ENCODE measurements around the gene LRMDA.

The LRMDA gene

DNA sequence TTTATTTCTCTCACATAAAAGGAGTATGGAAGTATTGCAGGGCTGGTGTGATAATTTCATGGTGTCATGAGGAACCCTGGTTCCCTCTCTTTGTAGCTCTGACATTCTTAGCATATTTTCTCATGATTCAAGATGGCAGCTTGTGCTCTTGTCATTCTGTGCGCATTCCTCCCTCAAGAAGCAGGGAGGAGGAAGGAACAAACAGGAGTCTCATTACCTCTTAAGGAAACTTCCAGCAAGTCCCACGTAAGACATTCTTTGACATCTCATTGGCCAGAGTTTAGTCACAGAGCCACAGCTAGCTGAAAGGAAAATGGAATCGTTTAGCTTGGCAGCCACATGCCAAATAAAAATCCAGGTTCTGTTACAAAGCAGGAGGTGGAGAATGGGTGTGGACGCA, 546.8 kb downstream of the LRMDA start:
- DNase-seq, result no peak

DNA sequence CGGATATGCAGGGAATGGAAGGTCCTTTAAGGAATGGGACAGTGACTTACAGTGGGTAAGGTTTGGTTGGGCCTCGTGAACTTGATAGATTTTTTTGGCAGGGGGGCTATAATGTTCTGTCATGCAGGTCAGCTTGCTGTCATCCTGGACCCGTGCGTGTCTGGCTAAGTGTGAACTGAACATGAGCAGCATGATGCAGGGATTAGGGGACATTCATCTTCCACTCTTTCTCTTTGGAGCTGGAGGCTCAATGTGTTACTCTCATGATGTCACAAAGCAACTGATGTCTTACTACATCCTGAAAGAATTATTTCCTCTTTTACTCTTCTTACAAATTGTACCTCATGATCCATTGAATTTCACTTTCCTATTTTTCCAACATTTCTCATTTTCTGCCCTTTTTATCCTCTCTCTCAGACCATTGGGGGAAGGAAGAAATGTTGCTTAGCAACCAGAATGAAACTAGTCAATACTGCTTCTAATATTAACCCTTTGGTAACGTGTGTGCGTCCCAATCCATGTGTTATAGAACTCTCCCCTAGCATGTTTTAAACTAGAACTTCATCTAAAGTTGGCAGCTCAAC, 549.1 kb downstream of the LRMDA start:
- DNase-seq, result no peak

DNA sequence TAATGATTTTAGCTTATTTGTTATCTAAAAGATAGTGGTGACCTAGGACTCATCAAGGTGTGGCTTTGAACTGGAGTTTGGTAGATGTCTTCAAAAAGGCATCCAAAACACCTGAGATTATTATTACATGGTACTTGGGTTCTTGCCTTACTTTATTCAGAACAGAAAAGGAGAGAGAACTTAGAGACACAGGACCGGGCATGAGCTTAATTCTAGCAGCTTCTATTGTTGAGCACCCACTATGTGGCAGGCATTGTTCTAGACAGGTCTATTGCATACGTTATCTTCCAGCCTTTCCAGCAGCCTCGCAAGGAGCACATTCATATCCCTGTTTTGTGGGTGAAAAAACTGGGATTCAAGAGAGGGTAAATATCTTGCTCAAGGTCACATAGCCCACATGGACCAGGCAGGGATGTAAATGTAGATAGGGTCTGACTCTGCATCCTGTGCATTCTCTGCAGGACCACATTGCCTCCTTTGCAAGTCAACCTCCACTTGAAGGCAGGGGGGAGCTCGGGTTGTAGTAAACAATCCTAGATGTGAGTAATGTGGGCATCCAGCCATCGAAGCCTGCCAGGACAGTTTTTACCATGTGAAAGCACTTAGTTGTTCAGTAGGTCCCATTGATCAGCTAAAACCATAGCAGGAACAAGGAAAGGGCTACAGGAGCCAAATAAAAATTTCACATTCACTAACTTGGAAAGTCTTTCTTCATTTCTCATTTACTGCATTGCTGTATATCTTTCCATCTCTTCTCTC, 551.4 kb downstream of the LRMDA start:
- DNase-seq, result no peak

DNA sequence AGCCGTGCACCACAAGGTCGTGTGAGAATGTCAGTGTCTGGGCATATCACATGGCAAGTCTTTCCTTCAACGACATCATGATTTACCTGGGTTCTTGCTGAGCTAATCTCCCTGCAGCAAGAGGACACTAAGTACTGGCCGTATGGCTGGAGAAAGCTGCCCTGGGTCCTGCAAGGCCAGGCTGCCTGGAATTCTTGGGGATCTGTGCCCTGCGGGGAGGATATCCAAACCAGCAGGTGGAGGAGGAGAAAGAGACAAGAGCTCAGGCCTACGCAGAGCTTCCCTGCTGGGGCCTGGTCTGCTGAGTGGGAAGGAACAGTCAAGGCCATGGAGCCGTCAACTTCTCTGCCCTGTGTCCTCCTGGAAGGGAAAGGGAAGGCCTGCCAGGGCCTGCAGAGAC, 552.6 kb downstream of the LRMDA start:
- no peak for DNase-seq

DNA sequence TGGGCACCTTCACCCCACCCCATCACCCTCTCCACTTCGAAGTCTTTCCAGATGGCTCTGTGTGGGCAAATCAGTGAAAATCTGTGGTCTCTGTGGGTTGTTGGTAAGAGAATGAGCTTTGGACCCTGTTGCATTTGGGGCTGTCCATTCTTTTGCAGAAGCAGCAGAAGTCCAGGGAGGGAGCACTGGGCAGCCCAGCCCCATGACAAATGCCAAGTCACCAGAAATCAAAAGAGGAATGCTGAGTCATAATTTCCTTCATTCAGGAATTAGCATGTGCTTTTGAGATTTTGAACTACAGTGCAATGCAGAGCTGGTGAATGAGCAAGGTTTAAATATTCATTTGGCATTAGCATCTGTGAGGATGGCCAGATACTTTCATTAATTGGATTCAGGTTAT, 556.2 kb downstream of the LRMDA start:
- no peak for DNase-seq

DNA sequence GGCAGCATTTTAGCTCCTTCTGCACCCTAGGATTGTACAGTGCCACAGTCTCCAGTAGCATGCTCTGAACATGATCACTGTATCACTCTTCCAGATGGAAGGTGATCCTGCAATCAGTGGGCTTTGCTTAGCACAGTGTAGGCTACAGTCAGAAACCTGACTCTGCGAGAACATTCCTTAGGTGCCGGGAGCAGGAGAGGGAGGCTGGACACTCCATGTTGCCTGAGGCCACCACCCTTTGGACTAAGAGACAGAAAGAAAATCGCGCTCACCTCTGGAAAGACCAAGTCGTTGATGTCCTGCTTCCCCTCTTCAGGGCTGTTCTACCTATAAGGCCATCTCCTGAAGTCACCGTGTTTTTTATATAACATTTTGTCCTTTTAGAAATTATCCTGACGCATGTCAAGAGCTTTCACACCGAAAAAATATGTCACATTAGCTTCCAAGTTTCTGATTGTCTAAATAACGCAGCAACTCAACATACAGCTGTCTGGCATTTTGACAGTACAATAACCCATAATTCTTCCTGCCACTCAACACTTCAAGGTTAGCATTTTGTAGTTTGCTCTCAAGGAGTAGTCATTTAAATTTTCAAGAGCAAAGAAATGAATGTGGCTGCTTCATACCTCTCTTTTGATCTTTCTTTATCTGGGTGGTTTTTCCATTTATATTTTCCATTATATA, 563.1 kb downstream of the LRMDA start:
- DNase-seq, result no peak

GRCh38 chr10:75995041-75995430, 563.6 kb downstream of the LRMDA start:
- DNase-seq, result no peak

DNA sequence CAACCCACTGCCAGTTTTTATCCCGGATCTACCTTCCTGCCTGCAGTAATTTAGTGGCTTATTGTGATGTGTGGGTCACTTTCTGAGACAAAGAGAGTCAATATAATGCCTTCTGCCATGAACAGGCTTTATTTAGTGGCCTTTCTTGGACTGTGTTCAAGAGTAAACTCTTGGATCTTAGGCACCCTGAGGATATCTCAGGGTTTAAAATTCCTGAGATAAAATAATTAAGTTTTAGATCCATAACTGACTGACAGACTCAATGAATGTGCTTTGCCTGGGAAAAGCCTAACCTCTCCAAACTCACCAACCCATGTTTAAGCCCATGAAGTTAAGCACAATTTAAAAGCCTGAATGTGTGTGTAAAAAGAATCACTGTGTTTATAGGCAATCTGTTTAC, 564.3 kb downstream of the LRMDA start:
- DNase-seq, result no peak

DNA sequence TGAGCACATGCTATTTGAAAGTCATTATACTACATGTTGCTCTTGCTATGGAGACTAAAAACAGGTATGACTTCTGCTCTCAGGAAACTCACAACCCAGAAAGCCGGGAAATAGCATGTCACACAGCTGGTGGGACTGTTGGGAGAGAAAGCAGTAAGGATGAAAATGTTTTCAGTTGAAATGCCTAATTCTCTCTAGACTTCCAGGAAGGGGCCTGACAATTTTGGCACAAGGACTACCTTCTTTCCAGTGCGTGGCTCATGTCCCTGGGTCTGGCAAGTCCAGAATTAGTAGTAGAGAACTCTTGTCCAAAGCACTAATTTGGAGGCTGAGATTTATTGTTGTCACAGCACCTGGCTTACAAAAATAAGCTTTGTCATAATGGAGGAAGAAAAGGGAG, 567.6 kb downstream of the LRMDA start:
- DNase-seq, result no peak

- no peak for DNase-seq
Observed at GRCh38 chr10:75999515-76000209, 568.2 kb downstream of the LRMDA start.

DNA sequence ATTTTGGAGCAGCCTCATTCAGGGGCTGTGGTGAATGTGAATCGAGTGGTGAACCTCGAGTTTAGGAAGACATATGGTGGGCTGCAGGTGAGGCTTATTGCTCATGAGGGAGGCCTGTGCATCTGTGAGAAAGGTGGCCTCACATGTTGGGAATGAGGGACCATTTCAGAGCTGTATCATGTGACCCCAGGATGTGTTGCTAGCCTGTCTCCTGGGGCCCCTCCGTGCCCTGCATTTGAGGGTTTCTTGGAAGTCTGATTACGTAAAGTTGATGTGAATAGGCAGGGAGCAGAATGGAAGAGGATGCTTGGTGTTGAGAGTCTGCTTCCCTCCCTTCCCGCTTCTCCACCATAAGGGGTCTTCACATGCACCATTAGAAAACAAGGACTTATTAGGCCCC, 569.1 kb downstream of the LRMDA start:
- no peak for DNase-seq

DNA sequence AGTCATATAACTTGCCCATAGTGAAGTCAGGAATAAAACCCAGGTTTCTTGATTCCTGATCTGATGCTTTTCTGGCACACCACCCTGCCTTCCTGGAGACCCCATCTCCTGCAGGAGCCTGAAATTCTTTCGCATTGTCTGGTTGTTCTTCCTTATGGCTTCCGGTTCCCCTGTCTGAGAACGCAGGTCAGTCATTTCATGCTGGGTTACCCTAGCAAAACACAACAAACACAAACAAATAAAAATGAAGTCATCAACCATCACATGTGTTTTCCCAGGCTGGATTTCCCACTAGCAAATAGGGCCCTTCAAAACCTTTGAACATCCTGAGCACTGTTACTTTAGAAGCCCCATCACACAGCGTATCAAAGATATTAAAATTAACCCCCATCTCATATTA, 569.6 kb downstream of the LRMDA start:
- no peak for DNase-seq

- DNase-seq, result no peak
Observed at GRCh38 chr10:76001461-76001860, 570.0 kb downstream of the LRMDA start.

GRCh38 chr10:76002262-76002854, 570.9 kb downstream of the LRMDA start:
- no peak for DNase-seq

DNA sequence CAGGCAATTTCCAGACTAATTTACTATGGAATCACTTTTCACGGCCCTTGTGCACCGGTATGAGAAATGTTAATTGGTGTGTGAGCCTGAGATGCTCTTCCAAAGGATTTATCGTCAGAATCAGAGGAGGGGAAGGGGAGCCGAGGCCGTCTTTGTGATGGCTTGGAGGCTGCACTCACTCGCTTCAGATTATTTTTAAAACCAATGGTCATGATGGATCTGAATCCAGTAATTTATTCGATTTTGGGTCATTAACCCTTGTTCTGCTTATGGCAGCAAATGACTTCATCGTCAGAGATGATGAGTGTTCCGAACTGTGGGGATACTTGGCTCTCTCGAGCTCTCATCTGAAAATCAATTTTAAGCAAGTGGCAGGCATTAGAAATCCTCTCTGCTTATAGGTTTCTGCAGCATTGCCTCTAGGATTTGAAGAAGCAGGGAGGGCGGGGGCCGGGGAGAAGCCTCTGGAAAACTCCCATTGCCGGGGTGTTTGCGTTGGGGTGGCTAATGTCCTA, 576.3 kb downstream of the LRMDA start:
- no peak for DNase-seq

DNA sequence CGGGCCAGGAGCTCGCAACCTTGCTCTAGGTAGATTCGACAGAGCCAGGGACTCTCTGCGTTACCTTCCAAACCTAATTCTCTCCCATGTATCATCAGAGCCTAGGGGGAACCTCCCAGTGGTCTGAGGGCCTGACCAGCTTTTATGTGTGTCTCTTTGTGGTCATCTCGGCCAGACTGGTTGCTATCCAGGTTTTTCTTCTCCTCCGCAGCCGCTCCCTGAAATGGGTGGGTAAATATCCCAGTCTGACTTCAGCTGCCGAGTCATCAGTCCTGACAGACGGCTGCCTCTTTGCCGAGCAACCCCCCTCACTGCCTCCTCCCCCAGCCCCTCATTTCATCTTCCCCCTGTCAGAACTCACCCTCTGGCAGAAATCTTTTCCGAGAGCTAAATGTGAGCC, 578.1 kb downstream of the LRMDA start:
- DNase-seq, result no peak

DNA sequence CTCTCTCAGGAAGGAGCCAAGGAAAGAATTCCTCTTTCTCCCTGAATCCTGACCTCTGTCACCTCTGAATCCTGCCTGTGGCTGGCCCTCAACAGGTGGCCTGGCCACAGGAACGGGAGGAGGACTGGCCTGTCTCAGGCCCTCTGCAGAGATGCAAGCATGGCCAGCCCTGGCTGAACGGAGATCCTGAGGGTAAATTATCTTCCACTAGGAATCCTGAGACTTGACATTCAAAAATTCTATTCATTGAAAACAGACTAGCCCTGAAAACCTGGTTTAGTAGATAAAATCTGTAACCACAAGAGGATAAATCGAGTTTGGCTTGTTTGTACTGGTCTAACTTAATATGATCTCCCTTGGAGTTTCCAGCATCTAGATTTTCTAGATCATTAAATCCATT, 579.3 kb downstream of the LRMDA start:
- DNase-seq, result no peak

- no peak for DNase-seq
Observed at GRCh38 chr10:76012716-76013327, 581.4 kb downstream of the LRMDA start.

DNA sequence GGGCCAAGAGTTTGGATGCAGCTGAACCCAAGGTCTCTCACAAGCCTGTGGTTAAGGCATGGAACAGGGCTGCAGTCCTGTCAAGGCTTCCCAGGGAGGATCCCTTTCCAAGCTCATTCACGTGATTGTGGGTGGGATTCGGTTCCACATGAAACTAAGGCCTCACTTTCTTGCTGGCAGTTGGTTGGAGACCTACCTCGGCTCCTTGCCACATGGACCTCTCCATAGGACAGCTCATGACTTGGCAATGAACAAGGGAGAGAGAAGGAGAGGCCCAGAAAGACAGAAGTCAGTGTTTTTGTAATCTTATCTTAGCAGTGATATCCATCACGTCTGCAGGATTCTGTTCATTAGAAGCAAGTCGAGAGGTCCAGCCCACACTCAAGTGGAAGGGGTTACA, 583.8 kb downstream of the LRMDA start:
- DNase-seq, result no peak

DNA sequence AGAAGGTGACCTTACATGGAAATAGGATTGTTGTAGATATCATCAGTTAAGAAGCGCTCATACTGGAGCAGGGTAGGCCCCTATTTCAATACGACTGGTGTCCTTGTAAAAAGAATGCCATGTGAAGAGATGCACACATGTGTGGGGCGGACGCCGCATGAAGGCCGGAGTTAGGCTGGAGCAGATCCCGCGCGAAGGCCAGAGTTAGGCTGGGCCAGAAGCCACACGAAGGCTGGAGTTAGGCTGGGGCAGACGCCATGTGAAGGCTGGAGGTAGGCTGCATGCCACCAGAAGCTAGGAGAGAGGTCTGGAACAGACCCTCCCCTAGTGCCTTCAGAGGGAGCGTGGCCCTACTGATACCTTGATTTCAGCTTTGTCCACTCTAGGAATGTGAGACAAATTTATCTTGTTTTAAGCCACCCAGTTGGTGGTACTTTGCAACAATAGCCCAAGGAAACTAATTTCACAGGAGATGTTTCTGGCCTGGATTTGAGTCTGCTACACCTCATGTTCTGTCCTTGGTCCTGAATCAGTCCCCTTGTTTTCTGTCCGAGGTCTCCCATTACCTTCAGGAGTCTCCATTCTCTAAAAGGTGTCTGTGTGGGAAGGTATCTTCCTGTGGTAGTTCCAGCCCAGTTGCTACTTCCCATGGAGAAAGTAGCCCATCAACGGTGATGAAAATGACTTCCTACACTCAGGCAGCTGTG, 585.8 kb downstream of the LRMDA start:
- no peak for DNase-seq

- no peak for DNase-seq
Observed at GRCh38 chr10:76017733-76018433, 586.5 kb downstream of the LRMDA start.

All from activated CD4-positive, alpha-beta T cell treated with anti-CD3 and anti-CD28 coated beads, Interleukin-2, Interleukin-6, amounts not matched to agents 100 ng/mL and 50 ng/mL, durations not matched to agents 16 hours and 8 hours (primary cell).